ENCODE data around the gene CAMK1. TPM values are rescaled to one million over a fixed set of nuclear protein-coding genes. Genes with fewer than 3 reads are reported as not detected.

Gene CAMK1
- total and polyA plus RNA-seq, 2 experiments from 2014 or later, result 20.4 to 23.7 TPM

GRCh38 chr3:9762871-9763270, 6.9 kb downstream of the CAMK1 start:
- H3K4me3 ChIP-seq, result no peak overlapping the region
- H3K4me1 ChIP-seq (ENCODE audit: low read depth), result no peaks in the 10 kb centered on the region
- no peaks in the 10 kb centered on the region for H3K27me3 ChIP-seq
- DNase-seq (ENCODE audit: low read depth in 1 of 2, low spot score in 1 of 2), result no peak
- TF ChIP-seq, protein P1, sequence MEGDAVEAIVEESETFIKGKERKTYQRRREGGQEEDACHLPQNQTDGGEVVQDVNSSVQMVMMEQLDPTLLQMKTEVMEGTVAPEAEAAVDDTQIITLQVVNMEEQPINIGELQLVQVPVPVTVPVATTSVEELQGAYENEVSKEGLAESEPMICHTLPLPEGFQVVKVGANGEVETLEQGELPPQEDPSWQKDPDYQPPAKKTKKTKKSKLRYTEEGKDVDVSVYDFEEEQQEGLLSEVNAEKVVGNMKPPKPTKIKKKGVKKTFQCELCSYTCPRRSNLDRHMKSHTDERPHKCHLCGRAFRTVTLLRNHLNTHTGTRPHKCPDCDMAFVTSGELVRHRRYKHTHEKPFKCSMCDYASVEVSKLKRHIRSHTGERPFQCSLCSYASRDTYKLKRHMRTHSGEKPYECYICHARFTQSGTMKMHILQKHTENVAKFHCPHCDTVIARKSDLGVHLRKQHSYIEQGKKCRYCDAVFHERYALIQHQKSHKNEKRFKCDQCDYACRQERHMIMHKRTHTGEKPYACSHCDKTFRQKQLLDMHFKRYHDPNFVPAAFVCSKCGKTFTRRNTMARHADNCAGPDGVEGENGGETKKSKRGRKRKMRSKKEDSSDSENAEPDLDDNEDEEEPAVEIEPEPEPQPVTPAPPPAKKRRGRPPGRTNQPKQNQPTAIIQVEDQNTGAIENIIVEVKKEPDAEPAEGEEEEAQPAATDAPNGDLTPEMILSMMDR (IDR thresholded peaks at IDR 0.05; ENCODE audit: low read depth, low read length), result no peak
- H3K9me3 ChIP-seq (ENCODE audit: low read depth), result no peaks in the 10 kb centered on the region
- H3K36me3 ChIP-seq, result no peaks in the 10 kb centered on the region
- no peak overlapping the region for H3K27ac ChIP-seq

DNA sequence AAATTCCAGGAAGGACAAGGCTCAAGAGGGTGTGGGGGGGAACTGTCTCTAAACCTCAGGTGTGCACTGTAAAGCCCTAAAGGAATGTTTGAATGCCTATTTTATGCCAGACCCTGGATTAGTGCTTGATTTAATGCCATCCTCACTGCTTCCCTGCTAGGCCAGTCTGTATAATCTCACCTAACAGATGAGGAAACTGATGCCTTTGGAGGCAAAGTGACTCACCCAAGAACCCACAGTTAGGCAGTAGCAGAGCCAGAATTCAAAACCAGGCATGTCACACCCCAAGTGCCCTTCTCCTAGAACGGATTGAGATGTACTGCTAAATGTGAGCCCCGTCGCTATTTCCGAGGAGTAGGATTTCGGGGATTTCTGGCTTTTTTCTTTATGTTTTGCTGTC, 7.8 kb downstream of the CAMK1 start:
- Histone ChIP-seq H3K36me3 (no peaks in the 10 kb centered on the region), H3K27ac (no peak overlapping the region), H3K4me1 (ENCODE audit: low read depth) (no peaks in the 10 kb centered on the region), H3K27me3 (no peaks in the 10 kb centered on the region), H3K4me3 (no peak overlapping the region), H3K9me3 (ENCODE audit: low read depth) (no peaks in the 10 kb centered on the region)
- DNase-seq (ENCODE audit: low read depth in 1 of 2, low spot score in 1 of 2), result no peak
- TF ChIP-seq, protein P1 (IDR thresholded peaks at IDR 0.05; ENCODE audit: low read depth, low read length), result no peak

DNA sequence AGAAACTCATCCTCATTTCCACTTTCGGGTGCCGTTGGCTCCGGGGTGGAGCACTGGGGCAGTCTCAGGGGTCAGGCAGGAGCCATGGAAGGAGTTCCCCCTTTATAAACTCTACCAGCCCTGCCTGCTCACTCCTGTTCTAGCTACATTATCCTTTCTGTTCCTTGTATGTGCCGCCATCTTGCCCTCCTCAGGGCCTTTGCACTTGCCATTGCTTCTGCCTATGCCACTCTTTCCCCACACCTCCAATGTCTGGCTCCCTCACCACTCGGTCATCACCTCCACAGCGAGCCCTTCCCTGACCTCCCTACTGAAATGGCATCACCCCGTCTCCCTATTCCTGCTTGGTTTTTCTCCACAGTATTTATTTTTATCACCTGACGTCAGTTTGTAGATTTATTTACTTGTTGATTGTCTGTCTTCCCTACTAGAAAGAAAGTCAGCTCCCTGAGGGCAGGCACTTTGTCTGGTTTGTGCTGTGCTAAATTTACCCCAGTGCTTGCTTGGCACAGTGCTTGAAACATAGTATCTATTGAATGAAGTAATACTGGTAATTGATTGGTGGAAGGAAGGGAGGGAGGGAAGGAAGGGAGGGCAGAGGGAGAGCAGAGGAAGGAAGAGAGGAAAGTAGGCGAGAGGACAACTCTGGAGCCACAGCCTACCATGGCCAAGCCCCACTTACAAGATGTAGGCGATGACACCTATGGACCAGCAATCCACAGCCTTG, 8.8 kb downstream of the CAMK1 start:
- H3K36me3 ChIP-seq, result peaks cover 7% of the 10 kb centered on the region
- H3K9me3 ChIP-seq (ENCODE audit: low read depth), result no peaks in the 10 kb centered on the region
- TF ChIP-seq, protein P1 (IDR thresholded peaks at IDR 0.05; ENCODE audit: low read depth, low read length), result no peak
- H3K4me3 ChIP-seq, result no peak overlapping the region
- H3K27me3 ChIP-seq, result no peaks in the 10 kb centered on the region
- H3K27ac ChIP-seq, result no peak overlapping the region
- H3K4me1 ChIP-seq (ENCODE audit: low read depth), result no peaks in the 10 kb centered on the region
- no peak for DNase-seq (ENCODE audit: low read depth in 1 of 2, low spot score in 1 of 2)

GRCh38 chr3:9757427-9757826, 12.3 kb downstream of the CAMK1 start:
- Histone ChIP-seq H3K36me3 (peaks cover 13% of the 10 kb centered on the region), H3K27ac (no peak overlapping the region), H3K4me1 (ENCODE audit: low read depth) (no peaks in the 10 kb centered on the region), H3K27me3 (no peaks in the 10 kb centered on the region), H3K4me3 (no peak overlapping the region), H3K9me3 (ENCODE audit: low read depth) (no peaks in the 10 kb centered on the region)
- TF ChIP-seq, protein P1 (IDR thresholded peaks at IDR 0.05; ENCODE audit: low read depth, low read length), result no peak
- no peak for DNase-seq (ENCODE audit: low read depth in 1 of 2, low spot score in 1 of 2)

GRCh38 chr3:9754678-9755077, 15.1 kb downstream of the CAMK1 start:
- H3K4me3 ChIP-seq, result no peak overlapping the region
- no peaks in the 10 kb centered on the region for H3K27me3 ChIP-seq
- TF ChIP-seq, protein P1 (IDR thresholded peaks at IDR 0.05; ENCODE audit: low read depth, low read length), result no peak
- H3K27ac ChIP-seq, result no peak overlapping the region
- peaks cover 5% of the 10 kb centered on the region for H3K4me1 ChIP-seq (ENCODE audit: low read depth)
- peak in 1 of 2 donors; percentile 17 for DNase-seq (ENCODE audit: low read depth in 1 of 2, low spot score in 1 of 2)
- peaks cover 18% of the 10 kb centered on the region for H3K36me3 ChIP-seq
- H3K9me3 ChIP-seq (ENCODE audit: low read depth), result no peaks in the 10 kb centered on the region

All from cardiac muscle cell (in vitro differentiated cells and primary cell).